HT1080 (cell line): ENCODE measurements around the gene GPX6. TPM values are rescaled to one million over a fixed set of nuclear protein-coding genes. Genes with fewer than 3 reads are reported as not detected.
"Not testable (repeated sequence)": the region's sequence is repeated elsewhere in the genome, so short reads cannot be mapped to it uniquely, and the experiment has no call there.

Experiments used
- DNase-seq: peaks from one replicate; pipeline ENCODE4 v3.0.0-alpha.2; 2015; ENCODE audit warnings: low read depth
- polyA plus RNA-seq, 2 experiments: library from polyadenylated mRNA; depleted of rRNA; stranded (reverse); fragments of >200 nt; gene quantifications; 2 replicates each; pipeline ENCODE4 v1.2.3, GENCODE V29; 2015
- total RNA-seq: library from RNA; depleted of rRNA; stranded (reverse); fragments of >200 nt; shearing (Covaris generic); gene quantifications from 2 replicates; pipeline ENCODE4 v1.2.3, GENCODE V29; 2014; rRNA removed

The GPX6 gene, protein sequence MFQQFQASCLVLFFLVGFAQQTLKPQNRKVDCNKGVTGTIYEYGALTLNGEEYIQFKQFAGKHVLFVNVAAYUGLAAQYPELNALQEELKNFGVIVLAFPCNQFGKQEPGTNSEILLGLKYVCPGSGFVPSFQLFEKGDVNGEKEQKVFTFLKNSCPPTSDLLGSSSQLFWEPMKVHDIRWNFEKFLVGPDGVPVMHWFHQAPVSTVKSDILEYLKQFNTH
- total RNA-seq = not detected in 2 replicates
- polyA plus RNA-seq (2015; cell fraction: cytosol; rRNA removed) = not detected in 2 replicates
- not detected in 2 replicates for polyA plus RNA-seq (2015; cell fraction: nucleus; rRNA removed)

DNA sequence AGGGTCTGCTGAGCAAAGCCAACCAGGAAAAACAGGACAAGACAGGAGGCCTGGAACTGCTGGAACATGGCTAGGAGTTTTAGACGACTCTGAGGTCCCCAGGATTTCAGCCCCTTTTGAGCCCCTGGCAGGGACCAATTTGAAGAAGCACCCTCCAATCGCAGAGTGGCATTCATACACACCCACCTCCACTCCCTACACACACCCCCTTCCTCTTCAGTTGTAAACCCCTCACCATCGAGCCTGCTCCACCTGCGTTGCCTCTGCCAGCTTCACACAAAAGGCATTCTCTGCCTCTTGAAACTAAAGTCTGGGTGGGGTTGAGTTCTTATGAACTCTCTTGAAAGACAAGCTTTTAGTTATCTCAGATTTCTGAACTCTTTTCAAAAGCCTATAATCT lies at the start of gene GPX6:
Gene GPX6, minus strand, starts transcription at position 118 of the 400 bp plus-strand sequence. Its CDS starts 50 bp downstream, at position 68.
- no peak for DNase-seq

DNA sequence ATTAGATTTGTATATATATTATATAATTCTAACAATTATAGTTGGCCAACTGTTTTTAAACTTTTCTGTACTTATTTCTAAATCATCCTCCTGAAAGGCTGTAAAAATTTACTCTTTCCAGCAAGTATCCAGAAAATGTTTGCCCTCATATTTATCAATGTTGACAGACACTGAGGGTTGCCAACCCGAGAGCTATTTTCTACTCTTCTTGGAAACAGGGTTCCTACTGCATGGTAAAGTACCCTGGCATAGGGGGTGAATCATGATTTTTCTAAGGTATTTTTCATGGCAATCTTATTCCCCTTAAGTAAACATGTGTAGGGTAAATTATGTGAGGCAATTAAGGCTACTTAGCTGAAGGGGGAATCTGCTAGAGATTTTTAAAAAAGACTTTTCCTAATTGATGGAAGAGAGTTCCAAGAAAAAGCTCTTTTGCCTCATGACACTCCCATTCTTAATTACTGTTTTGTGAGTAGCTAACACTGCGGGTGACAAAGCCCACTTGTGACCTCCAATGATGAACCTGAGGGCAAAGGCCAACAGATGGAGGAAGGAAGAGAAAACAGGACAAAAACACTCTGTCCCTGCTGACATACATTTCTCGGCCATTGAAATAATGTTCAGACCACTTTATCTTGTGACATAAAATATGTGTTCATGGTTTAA lies 48.0 kb upstream of the GPX6 start:
- no peak for DNase-seq

DNA sequence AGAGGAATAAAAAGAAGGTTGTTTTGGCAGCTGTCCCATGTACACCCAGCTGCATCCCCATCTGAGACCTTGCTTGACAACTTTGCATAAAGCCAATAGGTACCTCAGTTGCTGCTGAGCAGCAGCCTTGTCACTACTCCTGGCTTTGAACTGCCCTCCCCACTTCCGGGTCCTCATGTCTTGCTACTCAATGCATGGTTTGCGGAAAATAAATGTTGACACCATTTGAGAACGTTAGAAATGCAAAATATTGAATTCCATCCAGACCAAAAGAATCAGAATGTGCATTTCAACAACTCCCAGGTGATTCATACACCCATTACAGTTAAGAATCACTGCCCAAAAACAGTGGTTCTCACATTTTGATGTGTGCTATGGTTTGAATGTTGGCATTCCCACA lies 43.0 kb upstream of the GPX6 start:
- no peak for DNase-seq

DNA sequence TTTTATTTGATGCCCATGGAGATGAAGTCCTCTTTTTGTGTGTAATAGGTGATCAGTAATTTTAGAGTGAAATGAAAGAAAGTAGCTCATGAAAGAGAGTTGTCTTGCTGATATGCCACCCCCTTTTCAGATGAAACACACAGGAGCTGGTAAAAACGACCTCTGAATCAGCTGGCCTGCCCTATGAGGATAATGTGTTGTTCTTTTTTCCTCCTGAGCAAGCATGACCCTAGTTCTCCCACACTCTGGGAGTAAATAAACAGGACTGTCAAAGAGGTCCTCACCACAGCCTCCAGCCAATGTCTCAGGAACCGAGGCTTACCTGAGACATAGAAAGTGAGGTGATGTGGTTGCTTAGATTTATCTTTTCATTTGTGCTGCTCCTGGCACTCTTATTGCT lies 39.5 kb upstream of the GPX6 start:
- DNase-seq = no peak

DNA sequence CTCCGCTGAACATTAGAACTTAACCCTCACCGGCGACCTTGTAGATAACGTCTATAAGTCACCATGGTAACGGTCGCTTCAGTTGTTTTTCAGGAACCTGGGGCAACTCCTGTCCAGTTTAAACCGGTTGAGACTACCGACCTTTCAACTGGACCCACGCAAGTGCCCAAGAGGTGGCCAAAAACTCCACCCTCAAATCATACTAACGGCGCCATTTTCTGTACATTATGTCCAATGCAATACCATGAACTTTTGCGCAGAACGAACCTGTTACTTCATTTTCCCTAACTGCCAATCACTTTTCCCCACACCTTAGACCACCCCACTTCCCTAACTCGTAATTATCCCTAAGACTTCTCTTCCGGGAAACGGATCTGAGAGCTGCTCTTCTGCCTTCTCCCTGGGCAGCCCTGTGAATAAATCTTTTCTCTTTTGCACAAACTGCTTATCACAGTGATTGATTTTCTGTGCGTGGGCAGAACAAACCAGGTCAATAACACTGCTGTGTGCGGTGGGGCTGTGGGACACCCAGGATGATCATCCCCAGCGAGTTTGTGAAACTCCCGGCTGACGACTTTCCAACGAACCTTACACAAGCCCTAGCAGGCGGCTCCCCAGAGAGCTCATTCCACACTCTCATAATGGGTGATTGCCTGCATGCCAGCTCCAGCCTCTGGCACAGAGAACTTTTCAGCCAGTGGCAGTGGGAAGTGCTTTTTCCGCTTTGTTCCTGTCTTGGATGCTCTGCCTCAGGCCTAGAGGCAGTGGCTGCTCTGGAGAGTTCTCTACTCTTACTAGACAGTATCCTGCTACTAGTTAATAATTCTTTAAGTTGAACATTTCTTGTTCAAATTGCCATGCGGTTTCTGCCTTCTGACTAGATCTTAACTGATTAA lies 38.6 kb upstream of the GPX6 start:
- no peak for DNase-seq

DNA sequence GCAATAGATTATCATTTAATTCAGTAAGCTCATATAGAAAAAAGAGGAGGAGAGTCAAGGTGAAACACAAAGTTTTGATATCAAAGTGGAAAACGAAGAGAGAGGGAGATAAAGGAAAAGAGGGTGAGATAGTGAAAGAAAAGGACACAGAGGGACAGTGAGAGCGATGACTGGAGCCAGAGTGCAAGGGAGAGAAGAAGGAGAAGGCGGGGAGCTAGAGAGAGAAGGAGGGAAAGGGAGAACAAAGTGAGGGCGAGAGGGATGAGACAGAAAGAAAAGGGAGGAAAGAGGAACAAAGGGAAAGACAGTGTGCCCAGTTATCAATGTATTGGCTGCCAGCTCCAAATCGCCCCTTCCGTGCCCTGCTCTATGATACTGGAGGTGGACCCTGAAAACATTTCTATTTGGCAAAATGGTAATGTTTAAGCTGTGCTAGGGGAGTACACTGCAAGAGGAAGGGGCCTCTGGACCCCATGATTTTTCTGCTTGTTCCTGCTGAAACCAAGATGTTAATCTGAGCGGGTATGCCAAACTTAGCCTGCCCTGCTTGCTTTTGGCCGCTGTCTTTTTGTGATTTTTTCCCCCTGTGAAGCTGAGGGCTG lies 37.9 kb upstream of the GPX6 start:
- DNase-seq = no peak

DNA sequence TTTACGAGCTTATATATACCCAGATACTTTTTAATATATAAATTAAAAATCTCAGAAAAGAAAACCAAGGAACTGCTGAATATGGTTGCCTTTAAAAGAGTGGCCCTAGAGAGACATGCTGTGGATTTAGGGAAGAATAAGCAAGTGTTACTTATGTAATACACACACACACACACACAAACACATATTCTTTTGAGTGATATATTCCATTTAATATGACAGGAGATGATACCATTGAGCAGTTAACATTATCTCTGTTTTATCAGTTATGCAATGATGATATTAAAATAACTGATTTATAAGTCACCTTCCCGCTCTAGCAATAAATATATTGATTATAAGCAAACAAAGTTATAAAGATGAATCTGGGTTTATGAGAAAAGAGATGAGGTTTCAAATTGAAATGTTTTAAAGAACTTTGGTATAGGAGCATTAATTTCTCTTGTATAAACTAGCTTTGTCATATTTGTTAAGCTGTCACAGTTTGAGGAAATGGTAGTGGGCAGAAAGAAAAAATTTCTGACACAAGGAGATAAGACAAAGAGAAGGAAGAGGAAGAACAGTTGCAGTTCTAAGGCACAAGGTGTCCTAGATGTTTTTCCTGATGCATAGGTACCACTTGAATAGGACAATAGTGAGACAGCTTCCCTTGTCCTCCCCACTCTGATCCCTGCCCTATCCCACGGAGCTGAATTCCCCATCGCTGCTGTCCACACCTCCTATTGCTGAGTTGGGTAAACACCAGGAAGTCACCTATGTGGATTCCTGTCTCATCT lies 36.5 kb upstream of the GPX6 start:
- no peak for DNase-seq

DNA sequence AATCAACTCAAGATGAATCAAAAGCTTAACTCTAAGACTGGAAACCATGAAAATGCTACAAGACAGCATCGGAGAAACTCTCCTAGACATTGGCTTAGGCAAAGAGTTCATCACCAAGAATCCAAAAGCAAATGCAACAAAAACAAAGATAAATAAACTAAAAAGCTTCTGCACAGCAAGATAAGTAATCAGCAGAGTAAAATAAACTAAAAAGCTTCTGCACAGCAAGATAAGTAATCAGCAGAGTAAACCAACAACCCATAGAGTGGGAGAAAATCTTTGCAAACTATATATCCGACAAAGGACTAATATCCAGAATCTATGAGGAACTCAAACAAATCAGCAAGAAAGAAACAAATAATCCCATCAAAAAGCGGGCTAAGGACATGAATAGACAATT lies 31.4 kb upstream of the GPX6 start:
- DNase-seq = not testable (repeated sequence)

DNA sequence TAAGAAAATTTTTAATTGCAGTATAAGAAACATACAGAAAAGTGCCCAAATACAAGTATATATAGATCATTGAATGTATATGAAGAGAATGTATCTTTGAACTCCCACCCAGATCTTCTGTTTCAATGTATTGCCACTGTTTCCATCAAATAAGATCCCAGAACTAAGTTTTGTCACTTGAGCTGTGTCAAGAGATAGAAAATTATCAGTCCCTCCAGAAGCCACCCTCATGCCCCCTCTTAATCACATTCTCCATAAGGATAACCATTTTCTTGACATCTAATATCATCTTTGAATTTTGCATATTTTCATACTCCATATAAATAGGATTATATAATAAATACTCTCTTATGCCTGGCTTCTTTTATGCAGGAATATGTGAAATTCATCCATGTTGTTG lies 30.4 kb upstream of the GPX6 start:
- DNase-seq = no peak

DNA sequence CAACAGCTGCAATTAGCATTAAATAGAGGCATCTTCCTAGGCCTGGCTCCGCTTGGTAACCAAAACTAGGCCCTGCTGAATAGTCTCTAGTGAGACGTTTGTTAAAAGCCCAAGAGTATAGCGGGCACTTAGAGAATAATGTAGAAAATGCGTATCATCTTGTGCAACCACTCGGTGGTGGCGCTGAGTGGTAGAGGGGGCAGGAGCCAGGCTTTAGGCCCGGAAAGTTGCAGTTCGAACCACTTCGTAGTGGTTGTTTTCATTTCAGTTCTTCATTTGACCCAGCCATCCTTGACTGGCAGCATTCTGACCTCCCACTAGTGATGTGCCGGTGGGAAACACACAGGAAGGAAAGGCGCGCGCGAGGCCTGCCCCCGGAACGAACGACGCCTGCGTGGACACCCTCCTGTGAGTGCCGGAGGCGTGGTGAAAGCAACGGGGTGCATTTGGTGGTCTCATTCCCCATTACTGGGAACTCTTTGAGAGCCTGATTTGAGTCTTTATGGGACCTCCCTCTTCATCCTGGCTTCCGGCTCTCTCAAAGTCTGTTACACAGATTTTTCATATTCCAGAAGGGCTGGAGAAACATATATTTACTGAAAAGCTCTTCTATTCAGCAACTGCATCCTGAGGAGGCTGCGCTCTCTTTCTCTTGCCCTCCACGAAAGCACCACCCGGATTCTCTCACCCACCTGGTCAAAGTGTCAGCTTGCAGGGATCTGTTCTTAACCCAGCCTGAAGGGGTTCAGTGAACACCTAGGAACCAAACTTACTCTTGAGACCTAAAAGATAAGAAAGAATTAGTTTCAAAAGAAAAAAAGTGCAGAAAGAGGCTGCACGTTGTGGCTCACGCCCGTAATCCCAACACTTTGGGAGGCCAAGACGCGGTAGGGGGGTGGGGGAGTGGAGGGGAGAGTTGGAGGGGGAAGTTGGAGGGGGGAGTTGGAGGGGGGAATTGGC lies 28.3 kb upstream of the GPX6 start:
- peak; percentile 3 for DNase-seq

DNA sequence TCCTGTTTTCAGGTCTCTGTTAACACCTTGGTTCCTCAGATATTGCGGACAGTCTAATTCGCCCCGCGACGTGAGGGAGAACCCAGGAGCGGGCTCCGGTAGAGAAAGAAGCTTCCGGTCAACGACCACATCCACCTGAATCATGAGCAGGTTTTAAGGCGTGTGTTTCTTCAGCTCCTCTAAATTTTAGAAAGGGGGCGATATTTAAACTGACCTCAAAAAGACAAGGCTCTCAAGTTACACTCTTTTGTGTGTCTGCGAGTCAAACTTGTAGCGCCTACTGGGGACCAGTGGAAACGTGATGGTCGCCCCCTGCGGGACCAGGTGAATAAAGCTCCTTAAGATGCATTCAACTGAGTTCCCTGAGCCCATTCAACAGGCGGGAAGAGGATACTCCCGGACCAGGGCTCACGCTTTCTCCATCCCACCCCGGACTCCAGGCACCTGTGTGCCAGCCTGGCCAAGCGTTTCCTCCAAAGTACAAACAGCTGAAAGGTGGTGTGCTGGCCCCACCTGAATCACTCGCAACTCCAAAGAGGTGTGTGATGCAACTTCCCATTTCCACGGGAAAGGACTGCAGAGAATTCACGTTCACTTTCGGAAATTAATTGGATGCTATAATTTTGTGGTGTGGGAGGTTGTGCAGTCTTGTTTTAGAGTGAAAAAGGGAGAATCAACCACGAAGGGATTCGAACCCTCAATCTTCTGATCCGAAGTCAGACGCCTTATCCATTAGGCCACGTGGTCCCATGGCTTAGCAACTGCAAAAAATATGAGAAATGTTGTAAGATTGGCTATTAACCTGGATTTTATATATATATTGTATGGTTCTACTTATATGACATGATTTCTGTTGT lies 27.1 kb upstream of the GPX6 start:
- peak; percentile 95 for DNase-seq

DNA sequence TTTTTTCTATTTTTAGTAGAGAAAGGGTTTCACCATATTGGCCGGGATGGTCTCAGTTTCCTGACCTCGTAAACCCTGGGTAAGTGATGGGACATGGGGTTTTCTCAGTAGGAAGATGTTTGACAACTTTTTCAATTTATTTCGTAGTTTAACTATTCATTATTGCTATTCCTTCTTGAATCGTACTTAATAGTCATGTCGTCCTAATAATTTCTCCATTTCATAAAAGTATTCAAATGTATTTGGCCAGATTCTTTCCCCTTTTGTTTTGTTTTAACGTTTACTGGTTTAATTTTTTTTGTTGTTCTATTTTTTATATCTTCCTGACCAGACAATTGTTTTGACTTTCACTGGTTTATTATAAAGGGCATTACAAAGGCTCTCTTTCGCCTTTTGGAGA lies 26.4 kb upstream of the GPX6 start:
- no peak for DNase-seq

DNA sequence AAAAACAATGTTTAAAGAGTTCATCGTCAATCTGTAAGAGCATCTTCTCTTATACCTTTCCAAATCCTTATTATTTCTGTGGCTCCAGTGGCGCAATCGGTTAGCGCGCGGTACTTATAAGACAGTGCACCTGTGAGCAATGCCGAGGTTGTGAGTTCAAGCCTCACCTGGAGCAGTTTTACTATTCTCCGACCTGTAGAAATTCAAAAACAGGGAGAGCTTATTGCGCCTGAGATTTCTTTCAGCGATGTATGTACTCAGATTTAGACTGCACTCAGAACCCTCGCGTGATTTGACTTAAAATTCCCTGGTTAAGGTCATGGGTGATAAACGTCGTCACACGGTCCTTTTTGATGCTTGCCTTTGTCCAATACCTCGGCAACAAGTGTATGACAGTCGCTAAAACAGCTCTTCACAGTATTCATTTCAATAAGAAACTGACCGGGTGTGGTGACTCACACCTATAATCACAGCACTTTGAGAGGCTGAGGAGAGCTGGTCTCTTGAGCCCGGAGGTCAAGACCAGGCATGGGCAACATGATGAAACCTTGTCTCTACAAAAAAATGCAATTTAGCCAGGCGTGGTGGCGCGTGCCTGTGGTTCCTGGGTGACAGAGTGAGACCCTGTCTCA lies 22.0 kb upstream of the GPX6 start:
- DNase-seq = peak; percentile 84

DNA sequence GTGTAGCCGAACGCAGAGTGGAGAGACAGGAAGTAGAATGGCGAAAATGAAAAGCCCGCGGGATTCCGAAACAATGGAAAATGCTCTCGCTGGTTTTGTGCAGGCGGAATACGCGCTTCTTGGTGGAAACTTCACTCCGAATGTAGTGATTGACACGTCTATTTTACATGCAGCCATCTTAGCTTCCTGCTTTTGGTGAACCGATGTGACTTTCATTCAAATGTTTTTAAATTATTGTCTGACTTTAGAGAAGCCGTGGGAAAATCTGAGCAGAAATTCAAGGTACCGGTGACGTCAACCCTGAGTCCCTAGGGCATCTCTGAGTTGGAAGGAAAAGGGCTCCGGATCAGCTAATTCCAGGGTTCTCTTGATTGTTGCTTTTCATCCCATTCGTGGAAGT lies 21.5 kb upstream of the GPX6 start:
- DNase-seq = peak; percentile 45

DNA sequence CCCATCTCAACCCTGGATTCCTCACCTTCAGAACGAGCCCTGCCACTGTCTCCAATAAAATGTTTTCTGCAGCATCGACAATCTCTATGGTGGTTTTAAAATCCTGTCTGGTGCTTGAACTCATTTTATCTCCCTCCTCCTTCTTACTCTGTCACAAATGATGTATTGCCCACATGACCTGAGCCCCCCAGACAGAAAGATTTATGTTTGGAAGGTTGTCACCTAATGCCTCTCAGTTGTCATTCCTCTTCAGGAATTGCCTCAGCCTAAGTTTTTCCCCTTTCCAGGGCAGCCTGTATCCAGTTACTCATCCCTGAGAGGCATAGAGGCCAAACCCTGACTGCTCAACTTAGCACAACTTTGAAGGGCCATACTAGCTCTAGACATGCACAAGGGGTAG lies 19.3 kb upstream of the GPX6 start:
- no peak for DNase-seq

DNA sequence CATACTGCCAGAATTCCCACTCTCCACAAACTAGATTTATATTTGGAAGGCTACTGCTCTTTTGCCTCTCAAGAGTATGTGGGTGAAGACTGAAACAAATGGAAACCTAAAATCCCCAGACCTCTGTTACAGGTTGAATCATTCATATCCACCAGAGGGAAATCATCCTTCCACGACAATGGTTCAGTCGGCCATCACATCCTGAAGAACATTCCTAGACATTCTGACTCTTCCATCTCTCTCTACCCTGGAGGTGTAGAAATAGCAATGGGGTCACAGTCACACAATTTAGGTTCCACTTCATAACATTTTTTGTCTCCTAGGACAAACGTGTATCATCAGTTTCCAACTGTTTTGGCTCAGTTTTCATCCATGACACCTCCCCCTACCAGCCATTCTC lies 18.7 kb upstream of the GPX6 start:
- no peak for DNase-seq

DNA sequence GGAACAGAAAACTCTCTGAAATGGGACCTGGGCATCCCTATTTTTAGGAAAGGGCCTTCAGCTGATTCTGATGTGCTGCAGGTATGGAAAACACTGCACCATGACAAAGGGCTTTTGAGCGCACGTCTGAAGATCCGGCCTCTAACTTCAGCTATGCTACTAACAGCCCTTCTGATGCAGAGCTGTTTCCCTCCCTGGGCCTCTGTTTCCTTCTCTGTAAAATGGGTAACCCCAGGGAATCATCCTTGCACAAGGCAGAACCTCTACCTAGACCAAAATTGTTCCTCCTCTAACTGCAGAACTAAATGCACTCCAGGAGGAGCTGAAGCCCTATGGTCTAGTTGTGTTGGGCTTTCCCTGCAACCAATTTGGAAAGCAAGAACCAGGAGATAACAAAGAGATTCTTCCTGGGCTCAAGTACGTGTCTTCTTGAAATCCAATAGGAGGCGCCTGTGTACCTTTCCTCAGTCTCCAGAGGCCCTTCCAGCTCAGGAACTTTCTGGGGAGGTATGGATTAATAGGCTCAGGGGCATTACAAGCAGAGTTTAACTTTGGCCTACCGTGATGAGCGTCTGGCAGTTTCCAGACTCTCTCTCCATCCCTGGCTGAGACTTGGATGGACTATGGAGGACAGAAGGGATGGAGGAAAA lies 16.0 kb upstream of the GPX6 start:
- DNase-seq = no peak

DNA sequence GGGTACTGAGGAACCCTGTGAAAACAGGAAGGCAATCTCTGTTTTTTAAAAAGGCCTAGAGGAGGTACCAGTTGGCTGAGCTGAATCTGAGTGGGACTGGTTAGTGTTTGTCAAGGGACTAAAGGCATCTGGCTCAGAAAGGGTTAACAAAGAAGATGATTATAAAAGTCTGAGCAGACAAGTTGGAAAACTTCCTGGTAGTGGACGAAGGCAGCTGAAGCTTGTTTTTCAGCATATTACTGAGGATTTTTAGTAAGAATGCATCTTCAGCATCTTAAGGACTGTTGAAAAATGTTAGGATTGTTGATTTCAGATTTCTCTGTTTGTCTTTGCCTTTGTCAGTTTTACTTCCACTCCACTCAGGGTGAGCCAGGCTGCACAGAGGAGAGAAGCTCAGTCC lies 15.2 kb upstream of the GPX6 start:
- no peak for DNase-seq
